Esophagus muscularis mucosa (tissue), 4 donors: ENCODE measurements around the gene CABP7. TPM values are rescaled to one million over a fixed set of nuclear protein-coding genes. Genes with fewer than 3 reads are reported as not detected.

Source experiments
- DNase-seq: peaks from one replicate; pipeline ENCODE4 v3.0.0-alpha.2; 2017; ENCODE audit errors: extremely low spot score
- H3K27ac ChIP-seq, 4 donors: fragments of 200-600 bp; sonication (generic); replicated peaks in 1 of 4; 1 replicate in 3 of 4; 2 replicates in 1 of 4; pipeline ENCODE4 v1.5.1; 2016 to 2019; ENCODE audit warnings: mild to moderate bottlenecking in 1 of 4
- H3K27me3 ChIP-seq, 4 donors: fragments of 200-600 bp; sonication (generic); one replicate each; pipeline versions ENCODE4 v1.5.1 to v1.6.0; 2016 to 2019
- H3K36me3 ChIP-seq, 4 donors: fragments of 200-600 bp; sonication (generic); one replicate each; pipeline ENCODE4 v1.5.1; 2016 to 2019
- H3K4me1 ChIP-seq, 4 donors: fragments of 200-600 bp; sonication (generic); one replicate each; pipeline ENCODE4 v1.5.1; 2016 to 2019
- H3K4me3 ChIP-seq, 4 donors: fragments of 200-600 bp; sonication (generic); 1 replicate in 2 of 4; 2 replicates in 2 of 4; pipeline ENCODE4 v1.5.1; 2016 to 2019; ENCODE audit warnings: mild to moderate bottlenecking in 4 of 4, moderate library complexity in 1 of 4
- H3K9me3 ChIP-seq, 4 donors: fragments of 200-600 bp; sonication (generic); 1 replicate in 3 of 4; 2 replicates in 1 of 4; pipeline ENCODE4 v1.5.1; 2016 to 2019
- EP300 ChIP-seq: sonication (generic); formaldehyde crosslinking; IDR thresholded peaks from one replicate; pipeline ENCODE4 v1.6.1; 2017; ENCODE audit warnings: antibody characterized with exemption
- POLR2A ChIP-seq: fragments of 450-650 bp; IDR thresholded peaks from one replicate; pipeline ENCODE4 v1.6.1; 2017; ENCODE audit warnings: antibody characterized with exemption, moderate library complexity, mild to moderate bottlenecking, low read depth
- POLR2AphosphoS5 ChIP-seq, 2 donors: sonication (generic); formaldehyde crosslinking; IDR thresholded peaks; one replicate each; pipeline ENCODE4 v1.6.1; 2017; ENCODE audit warnings: antibody characterized with exemption in 2 of 2
- WGBS: methylation state at CpG from one replicate; pipeline ENCODE4 v1.1.5; 2018; 5-methylcytosine and 5-hydroxymethylcytosine counted together
- intact Hi-C: fragments of 100-400 bp; cut with DNase I; formaldehyde crosslinking; loops from one replicate; pipeline ENCODE4 v1.15.1; 2023
- small RNA-seq, 3 donors: library from RNA; depleted of rRNA; stranded (forward); fragments of <200 nt; gene quantifications; one replicate each; pipeline ENCODE3, GENCODE V24; 2016
- total RNA-seq, 4 donors: library from RNA; depleted of rRNA; stranded (reverse); fragments of >200 nt; gene quantifications; one replicate each; pipeline versions ENCODE4 v1.1.0 to v1.2.1, GENCODE V29; 2016
- TF ChIP-seq, protein P1 (sequence below), 3 experiments: fragments of 200-600 bp in 2 of 3; fragments of 450-650 bp in 1 of 3; sonication (generic) in 2 of 3; IDR thresholded peaks; one replicate each; pipeline ENCODE4 v1.5.1; 2017 to 2019; ENCODE audit warnings: antibody characterized with exemption in 3 of 3, mild to moderate bottlenecking in 2 of 3, moderate library complexity in 1 of 3

The CABP7 gene
- total RNA-seq, 4 donors from 2014 or later, result under 0.01 to 0.99 (median 0.54) TPM

- WGBS, result 98% methylated on average over 5 of the region's 5 CpGs
- Histone ChIP-seq H3K9me3 (no peaks in the 10 kb centered on the region), H3K36me3 (no peaks in the 10 kb centered on the region), H3K27ac (peak overlapping the region in 3 of 4 donors; percentile 14 to 60 (median 31)), H3K27me3 (no peaks in the 10 kb centered on the region), H3K4me1 (peaks cover 31 to 43% (median 38%) of the 10 kb centered on the region in 4 donors), H3K4me3 (no peak overlapping the region)
- intact Hi-C loops, result no loop called here
- TF ChIP-seq EP300, result no peak
- TF ChIP-seq, protein P1, sequence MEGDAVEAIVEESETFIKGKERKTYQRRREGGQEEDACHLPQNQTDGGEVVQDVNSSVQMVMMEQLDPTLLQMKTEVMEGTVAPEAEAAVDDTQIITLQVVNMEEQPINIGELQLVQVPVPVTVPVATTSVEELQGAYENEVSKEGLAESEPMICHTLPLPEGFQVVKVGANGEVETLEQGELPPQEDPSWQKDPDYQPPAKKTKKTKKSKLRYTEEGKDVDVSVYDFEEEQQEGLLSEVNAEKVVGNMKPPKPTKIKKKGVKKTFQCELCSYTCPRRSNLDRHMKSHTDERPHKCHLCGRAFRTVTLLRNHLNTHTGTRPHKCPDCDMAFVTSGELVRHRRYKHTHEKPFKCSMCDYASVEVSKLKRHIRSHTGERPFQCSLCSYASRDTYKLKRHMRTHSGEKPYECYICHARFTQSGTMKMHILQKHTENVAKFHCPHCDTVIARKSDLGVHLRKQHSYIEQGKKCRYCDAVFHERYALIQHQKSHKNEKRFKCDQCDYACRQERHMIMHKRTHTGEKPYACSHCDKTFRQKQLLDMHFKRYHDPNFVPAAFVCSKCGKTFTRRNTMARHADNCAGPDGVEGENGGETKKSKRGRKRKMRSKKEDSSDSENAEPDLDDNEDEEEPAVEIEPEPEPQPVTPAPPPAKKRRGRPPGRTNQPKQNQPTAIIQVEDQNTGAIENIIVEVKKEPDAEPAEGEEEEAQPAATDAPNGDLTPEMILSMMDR (IDR thresholded peaks at IDR 0.05), result no peak
- TF ChIP-seq POLR2A, result no peak
- TF ChIP-seq POLR2AphosphoS5 (IDR thresholded peaks at IDR 0.05), result no peak
- DNase-seq, result no peak
Observed at GRCh38 chr22:29780220-29780619, 60.4 kb downstream of the CABP7 start.

- WGBS, result 56% methylated on average over 8 of the region's 8 CpGs
- intact Hi-C loops, result no loop called here
Observed at GRCh38 chr22:29780748-29781676, 61.2 kb downstream of the CABP7 start.

More at GRCh38 chr22:29780748-29781676, 61.2 kb downstream of the CABP7 start:
- H3K27ac ChIP-seq, result peak overlapping the region; percentile 14 to 60 (median 32)
- H3K27me3 ChIP-seq, result no peaks in the 10 kb centered on the region
- H3K4me1 ChIP-seq, result peaks cover 31 to 49% (median 40%) of the 10 kb centered on the region in 4 donors
- TF ChIP-seq EP300 (no peak), POLR2A (no peak), POLR2AphosphoS5 (IDR thresholded peaks at IDR 0.05) (no peak)
- TF ChIP-seq, protein P1 (IDR thresholded peaks at IDR 0.05), result no peak
- no peak overlapping the region for H3K4me3 ChIP-seq
- H3K9me3 ChIP-seq, result no peaks in the 10 kb centered on the region
- DNase-seq, result no peak
- H3K36me3 ChIP-seq, result no peaks in the 10 kb centered on the region

Small RNAs within 50 kb of the gene (small RNA-seq; reads per million reads assigned to genes)
- gene AC004882.2 (0 reads per million in 3 donors), gene RF00019 (0 reads per million in 3 donors)

Other genes with a start within 250 kb of the CABP7 start
- gene NEFH, start 239.8 kb upstream of the CABP7 start, total RNA-seq, result 1 to 10 TPM; 1.2 to 2.7 (median 2.0) TPM
- gene THOC5, start 166.2 kb upstream of the CABP7 start, total RNA-seq, result 10 to 100 TPM; 38.6 to 56.1 (median 48.6) TPM
- gene NIPSNAP1, start 138.9 kb upstream of the CABP7 start, total RNA-seq, result 10 to 100 TPM in 2 of 4 donors, 1 to 10 TPM in 2; 5.6 to 17.7 (median 10.8) TPM
- 10 to 100 TPM; 34.5 to 47.3 (median 42.0) TPM for gene NF2, start 116.4 kb upstream of the CABP7 start, total RNA-seq
- 10 to 100 TPM; 13.3 to 33.8 (median 23.1) TPM for gene ZMAT5, start 47.0 kb downstream of the CABP7 start, total RNA-seq
- gene UQCR10, start 47.4 kb downstream of the CABP7 start, total RNA-seq, result 10 to 100 TPM; 57.5 to 81.7 (median 59.0) TPM
- gene ASCC2, start 118.3 kb downstream of the CABP7 start, total RNA-seq, result 10 to 100 TPM; 20.5 to 32.6 (median 25.1) TPM
- 10 to 100 TPM; 33.5 to 46.5 (median 40.8) TPM for gene MTMR3, start 163.2 kb downstream of the CABP7 start, total RNA-seq